Measurements from ENCODE around the gene ITGB5.
"Not testable (repeated sequence)": the region's sequence is repeated elsewhere in the genome, so short reads cannot be mapped to it uniquely, and the experiment has no call there.

DNA sequence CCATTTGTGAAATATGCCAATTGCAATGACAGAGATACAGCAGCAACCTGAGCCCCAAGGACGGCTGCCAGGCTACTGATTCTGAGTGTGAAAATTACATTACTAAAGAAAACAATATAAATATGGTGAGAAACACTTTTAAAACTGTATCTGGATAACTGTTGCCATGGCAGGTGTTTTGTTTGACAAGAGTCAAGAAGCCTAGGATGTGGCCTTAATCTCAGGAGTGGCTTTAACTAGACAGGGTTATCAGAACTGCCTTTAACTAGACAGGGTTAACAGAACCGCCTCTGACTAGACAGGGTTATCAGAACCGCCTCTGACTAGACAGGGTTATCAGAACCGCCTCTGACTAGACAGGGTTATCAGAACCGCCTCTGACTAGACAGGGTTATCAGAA lies 98.1 kb downstream of the ITGB5 start:
- TF ChIP-seq, protein P1, sequence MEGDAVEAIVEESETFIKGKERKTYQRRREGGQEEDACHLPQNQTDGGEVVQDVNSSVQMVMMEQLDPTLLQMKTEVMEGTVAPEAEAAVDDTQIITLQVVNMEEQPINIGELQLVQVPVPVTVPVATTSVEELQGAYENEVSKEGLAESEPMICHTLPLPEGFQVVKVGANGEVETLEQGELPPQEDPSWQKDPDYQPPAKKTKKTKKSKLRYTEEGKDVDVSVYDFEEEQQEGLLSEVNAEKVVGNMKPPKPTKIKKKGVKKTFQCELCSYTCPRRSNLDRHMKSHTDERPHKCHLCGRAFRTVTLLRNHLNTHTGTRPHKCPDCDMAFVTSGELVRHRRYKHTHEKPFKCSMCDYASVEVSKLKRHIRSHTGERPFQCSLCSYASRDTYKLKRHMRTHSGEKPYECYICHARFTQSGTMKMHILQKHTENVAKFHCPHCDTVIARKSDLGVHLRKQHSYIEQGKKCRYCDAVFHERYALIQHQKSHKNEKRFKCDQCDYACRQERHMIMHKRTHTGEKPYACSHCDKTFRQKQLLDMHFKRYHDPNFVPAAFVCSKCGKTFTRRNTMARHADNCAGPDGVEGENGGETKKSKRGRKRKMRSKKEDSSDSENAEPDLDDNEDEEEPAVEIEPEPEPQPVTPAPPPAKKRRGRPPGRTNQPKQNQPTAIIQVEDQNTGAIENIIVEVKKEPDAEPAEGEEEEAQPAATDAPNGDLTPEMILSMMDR (IDR thresholded peaks at IDR 0.05), result not testable (repeated sequence)
- TF ChIP-seq POLR2AphosphoS5 (IDR thresholded peaks at IDR 0.05; ENCODE audit: insufficient read depth in 1 of 2, low read depth in 1 of 2); POLR2A (IDR thresholded peaks at IDR 0.05): not testable (repeated sequence)
